NCI-H2029 treated with DMSO at 0.1 percent for 48 hours (cell line): ENCODE results near the gene LDLRAD4.
"Not testable (repeated sequence)": the region's sequence is repeated elsewhere in the genome, so short reads cannot be mapped to it uniquely, and the experiment has no call there.

Experiments used
- DNase-seq: peaks from one replicate; lab custom pipeline; 2025; lab: John Stamatoyannopoulos, UW

The LDLRAD4 gene

DNA sequence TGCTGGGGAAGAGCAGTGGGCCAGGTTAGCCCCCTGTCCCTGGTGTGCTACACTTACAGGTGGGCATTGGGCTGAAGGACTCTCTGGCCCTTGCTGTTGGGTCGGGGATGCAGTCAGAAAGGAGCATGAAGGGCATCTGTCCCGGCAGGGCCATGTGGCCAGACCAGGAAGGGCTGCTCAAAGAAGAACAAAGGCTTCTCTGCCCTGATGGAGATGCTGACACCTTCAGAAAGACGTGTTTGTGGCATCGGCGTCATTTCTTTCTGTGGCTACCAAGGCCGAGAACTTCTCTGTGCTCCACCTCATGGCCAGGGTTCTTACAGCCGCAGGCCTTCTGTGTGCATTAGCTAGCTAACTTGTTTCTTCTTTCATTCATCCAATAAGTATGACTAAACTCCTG lies 268.7 kb downstream of the LDLRAD4 start:
- no peak for DNase-seq

DNA sequence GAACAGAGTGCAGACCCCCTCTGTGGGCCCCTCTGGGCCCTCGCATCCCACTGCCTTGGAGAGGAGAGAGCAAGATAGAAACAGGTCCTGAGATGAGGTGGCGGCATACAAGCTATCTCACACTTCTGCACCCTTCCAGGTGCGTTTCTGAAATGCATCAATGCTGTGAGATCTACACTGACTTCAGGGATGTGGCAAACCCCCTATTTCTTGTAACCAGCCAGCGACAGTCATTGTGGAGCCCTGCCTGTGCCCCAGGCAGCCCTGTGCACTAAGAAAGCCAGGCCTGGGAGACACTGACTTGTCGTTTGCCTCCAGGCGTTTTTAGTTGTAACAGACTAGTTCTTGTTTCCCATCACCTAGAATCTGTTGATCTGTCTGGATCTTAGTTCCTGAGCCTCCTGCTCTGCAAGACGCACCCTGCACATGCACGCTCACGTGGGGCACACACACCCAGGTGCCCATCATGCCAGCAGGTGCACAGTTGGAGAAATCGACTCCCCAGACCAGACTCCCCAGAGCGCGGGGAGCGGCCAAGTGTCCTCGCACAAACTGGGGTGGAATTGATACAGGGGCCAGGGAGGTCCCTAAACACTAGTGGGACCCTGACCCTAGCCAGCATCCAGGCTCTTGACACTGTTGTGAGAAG lies 269.8 kb downstream of the LDLRAD4 start:
- DNase-seq: no peak

DNA sequence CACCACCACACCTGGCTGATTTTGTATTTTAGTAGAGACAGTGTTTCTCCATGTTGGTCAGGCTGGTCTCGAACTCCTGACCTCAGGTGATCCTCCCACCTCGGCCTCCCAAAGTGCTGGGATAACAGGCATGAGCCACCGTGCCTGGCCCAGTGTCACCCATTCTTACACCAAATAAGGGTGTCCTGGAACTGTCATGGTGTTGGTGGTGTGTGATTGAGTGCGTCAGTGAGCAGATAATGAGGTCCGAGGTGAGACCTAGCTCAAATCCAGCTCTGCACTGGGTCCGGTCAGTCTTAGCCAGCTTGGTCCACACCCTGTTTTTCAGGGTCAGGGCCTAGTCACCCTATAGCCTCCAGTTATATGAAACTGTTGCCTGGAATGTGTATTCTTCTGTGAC lies 270.7 kb downstream of the LDLRAD4 start:
- not testable (repeated sequence) for DNase-seq

DNA sequence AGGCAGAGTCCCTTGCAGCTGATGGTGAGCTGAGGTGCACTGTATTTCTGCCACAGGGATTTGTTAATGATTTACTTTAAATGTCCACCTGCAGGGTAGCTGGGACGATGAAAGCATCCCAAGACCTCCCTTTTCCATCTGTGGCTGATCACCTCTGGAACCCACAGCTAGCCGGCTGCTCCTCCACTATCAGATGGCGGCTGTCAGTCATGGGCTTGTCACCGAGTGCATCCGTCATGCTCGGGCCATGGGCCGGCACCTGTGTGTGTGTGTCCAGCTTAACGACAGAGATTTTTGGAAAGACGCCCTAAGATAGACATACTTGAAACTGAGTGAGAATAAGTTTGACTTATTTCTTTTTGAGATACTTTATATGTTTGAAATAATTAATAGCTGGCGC lies 272.6 kb downstream of the LDLRAD4 start:
- no peak for DNase-seq

DNA sequence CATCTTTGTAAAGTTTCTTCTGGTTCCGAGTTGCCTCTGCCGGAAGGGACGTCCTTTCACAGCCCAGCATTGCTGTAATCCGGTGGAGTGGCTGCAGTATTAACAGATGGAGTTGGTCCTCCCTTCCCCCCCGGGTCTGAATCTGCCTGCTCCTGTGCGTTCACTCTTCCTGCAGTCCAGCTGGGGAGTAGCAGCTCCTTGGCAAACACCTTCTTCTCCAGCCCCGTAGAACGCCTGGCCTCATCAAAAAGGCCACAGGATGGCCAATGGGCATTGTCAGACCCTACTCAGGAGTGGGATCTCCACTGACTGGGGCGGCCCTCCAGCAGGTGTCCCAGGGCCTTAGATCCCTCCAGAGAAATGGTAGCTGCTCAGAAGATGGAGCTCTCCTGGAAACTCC lies 273.8 kb downstream of the LDLRAD4 start:
- no peak for DNase-seq

DNA sequence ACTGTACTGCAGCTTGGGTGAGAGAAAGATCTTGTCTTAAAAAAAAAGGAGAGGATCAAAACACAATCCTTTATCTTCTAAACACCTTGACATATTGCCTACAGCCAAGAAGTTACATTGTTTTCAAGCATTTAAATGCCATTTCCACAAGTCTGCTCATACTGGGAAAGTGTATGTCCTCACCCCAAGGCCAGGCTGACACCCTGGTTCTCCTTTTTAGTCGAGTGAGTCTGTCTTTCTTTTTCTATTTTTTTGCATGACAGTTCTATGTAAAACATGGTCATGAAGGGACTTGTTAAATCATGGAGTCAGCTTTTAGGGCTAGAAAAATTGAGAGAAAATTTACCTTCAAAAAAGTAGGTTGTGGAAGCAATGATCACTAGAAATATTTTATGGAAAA lies 274.5 kb downstream of the LDLRAD4 start:
- DNase-seq: no peak

DNA sequence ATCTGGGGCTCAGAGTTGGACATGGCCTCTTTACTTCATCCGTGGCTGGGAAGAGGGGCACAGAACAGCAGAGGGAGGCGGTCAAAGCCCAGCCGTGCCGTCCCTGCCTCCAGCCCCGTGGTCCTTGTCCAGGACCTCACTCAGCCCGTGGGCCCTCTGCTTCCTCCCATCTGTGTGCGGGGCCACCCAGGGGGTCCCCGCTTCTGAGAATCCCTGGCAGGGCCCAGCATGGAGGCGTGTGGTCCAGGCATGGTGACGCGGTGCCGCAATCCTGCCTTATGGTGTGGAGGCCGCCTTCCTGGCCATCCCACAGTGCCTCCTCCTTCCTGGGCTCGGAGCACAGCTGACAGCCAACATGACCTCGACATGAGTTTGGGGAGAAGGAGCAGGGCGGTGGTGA lies 275.2 kb downstream of the LDLRAD4 start:
- no peak for DNase-seq

DNA sequence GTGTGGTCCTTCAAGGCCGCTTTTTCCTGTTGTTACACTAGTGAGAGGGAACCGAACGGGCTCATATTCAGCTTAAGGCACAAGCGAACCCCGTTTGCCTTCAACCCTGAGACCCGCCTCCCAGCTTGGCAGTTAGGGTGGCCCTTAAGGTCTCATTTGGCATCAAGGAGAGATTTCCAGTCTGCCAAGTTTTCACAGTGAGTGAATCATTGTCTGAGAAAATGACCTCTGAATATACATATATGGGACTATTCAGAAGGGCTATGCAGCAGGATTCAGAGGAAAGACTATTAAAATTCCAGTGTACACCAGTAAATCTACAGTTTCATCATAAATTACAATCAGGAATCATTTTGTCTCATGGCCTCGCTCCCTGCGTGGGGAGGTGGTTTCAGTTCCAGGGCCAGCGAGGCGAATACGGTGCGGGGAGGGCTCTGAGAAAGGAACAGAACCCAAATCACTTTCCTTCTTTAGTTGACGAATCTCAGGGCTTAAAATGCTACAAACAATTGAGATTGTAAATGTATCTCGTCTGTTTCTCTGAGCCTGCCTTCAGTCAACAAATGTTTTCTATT lies 276.4 kb downstream of the LDLRAD4 start:
- no peak for DNase-seq

DNA sequence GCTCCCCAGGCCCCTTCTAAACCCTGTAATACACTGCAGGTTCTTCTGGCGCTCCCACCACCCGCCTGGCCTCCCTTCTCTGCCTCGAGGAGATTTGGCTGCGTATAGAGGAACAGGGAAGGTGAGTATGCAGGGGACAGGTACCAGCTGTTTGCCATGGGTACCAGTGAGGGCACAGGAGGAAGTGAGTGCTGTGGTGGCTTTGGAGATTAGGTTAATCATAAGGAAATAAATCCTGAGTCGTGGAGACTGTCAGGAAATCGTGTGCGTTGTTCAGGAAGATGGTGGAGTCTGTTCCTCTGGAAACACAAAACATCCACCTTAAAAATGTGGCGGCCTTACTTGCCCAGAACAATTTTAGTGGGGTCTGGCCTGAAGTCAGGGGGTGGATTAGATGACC lies 277.4 kb downstream of the LDLRAD4 start:
- no peak for DNase-seq

DNA sequence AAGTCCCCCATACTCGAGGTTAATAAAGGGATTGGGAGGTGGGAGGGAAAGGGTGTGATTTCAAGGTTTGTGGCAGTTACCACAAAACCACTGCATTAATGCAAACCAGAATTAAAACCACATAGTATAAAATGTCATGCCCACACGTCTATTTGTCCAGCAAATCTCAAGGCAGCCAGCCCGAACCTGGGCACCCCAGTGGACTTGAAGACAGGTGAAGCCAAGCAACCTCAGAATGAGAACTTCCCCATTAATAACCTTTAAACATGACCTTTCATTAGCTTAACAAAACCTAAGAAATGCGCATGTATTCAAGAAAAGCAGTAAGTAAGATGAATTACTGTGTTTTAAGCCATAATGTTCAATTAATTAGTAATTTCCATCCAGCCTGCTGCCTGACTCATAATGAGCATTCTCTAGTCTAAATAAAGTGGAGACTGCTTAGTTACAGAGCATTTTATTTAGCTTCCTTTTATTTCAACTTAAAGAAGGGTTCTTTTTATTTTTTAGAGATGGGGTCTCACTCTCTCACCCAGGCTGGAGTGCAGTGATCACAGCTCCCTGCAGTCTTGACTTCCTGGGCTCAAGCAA lies 278.2 kb downstream of the LDLRAD4 start:
- no peak for DNase-seq

DNA sequence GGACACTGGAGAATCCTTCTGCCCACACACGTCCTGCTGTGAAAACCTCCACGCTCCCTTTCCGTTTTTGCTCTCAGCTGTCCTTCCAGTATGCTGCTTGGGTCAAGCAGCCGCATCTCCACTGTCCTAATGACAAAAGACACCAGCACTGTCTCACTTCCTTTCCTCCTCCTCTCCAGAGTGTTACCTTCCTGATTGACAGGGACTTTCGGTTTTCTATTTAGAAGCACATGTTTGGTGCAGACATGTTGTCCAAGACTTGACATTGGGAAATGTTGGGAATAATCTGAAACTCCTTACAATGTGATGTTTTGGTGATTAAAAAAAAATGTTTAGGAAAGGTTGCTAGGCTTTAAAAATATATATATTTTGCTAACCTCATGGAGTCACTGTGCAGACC lies 281.2 kb downstream of the LDLRAD4 start:
- DNase-seq: no peak

DNA sequence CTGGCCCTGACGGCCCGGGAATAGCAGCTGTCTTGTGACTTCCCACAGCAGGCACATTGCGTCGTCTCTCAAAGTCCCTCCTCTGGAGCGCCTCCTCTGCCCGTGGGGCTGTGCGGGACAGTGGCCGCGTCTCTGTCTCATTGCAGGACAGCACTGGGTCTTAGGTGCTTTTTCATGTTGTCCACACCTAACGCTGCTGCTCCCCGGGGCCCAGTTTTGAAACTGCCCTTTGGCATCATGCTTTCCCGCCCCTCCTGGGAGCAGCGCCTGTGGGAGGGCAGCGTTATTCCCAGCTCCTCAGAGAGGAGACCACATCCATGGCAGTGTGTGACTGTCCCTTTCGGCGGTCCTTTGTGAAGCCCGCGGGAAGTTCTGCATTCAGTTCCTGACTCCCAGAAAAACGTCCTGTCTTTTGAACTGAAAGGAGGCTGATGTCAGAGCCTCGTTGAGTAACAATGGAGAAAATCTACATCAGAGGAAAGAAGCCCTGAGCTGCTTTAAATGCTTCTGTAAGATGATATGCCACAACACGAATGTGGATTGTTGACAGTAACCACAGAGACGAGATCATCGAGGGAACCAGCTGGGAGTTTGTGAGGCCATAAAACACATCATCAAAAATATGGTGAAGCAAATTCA lies 281.8 kb downstream of the LDLRAD4 start:
- peak; percentile 50 for DNase-seq

DNA sequence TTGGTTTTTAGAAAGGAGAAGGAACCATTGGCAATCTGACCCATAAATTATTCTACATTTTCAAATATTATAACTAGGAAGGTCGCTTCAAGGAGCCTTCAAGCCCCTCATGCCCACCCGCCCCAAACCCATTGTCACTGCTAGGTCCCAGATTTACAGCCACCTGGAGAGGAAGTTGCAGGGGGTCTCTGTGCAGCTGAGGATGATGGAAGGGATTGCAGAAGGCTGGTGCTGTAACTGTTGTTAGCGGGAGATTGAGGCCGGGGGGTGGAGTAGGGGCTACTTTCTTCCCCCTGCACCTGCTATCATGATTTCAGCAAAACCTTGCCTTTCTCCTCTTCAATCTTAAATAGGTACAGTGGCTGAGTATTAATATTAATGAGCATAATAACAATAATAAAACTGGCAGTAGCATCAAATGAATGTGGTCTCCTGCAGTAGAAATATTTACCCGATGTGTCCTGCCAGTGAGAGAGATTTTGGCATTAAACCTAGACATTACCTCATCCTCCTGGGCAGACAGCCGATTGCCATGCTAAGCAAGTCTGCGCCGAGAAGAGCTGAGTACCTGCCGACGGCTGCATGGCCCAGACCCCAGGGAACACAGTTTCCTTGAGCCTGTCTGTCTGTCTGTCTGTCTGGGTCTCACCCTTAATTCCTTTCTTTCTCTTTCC lies 282.4 kb downstream of the LDLRAD4 start:
- DNase-seq: peak; percentile 73

DNA sequence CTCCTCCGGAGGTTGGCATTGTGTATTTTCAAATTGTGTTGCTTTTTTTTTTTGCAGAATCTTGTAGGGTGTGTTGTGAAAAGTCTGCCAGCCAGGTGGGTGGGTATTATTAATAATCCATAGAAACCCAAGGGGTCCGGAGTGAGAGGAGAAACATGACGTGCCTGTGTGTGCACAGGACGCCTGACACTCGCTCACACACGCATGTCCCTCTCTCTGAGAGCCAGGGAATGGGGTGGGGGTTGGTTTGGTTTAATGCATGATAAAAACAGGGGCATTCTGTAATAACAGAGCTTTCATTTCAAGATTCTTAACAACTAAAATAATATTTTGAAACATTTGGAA lies 283.0 kb downstream of the LDLRAD4 start:
- no peak for DNase-seq

DNA sequence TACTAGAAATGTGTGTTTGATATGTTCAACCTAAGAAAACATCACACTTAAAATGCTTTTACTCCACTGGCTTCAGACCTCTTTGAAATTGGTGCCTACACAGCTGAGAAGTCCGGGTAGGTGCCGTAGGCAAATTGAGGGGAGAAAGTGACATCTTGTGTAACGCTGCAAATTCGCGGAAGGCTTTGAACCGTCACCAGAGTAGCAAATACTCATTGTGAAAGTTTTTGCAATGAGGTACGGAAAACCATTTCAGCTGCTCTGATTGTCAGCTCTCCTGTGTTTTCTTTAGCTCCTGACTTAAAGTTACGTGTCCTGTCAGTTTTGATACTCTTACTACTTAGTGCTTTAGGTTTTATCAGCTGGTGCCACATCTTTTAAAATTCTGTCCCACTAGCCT lies 283.3 kb downstream of the LDLRAD4 start:
- no peak for DNase-seq

DNA sequence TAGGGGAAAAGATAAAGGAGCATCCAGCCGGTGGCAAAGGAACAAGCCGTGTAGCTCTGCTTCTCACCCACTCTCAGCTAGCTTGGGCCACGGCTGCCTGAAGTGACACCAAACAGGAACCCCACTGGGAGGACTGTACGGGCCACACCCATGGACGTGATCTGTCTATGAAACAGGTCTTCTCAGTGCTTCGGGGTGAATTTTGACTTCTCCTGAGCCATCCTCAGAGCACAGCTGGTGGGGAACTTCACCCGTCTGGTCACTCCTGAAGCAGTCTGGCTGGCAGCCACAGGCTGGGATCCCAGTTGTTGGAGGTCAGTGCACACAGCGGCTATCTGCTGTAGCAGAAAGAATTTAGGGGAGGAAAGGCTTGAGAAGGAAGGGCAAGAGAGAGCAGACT lies 284.0 kb downstream of the LDLRAD4 start:
- DNase-seq: no peak

DNA sequence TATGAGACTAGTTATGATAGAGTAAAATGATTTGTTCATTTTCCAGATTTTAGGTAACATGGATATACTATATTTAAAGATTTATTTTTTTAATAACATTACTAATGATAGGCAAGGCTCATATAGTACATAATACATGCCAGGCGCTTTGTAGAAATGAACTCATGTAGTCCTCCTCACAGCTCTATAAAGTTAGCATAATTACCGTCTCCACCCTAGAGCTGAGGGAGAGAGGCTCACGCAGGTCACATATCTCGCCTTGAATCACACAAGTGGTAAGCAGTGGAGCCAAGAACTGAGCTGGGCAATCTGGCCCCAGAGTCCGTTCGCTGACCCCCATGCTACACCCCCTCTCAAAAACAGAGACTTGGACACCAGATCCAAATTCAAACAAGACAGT lies 285.3 kb downstream of the LDLRAD4 start:
- no peak for DNase-seq

DNA sequence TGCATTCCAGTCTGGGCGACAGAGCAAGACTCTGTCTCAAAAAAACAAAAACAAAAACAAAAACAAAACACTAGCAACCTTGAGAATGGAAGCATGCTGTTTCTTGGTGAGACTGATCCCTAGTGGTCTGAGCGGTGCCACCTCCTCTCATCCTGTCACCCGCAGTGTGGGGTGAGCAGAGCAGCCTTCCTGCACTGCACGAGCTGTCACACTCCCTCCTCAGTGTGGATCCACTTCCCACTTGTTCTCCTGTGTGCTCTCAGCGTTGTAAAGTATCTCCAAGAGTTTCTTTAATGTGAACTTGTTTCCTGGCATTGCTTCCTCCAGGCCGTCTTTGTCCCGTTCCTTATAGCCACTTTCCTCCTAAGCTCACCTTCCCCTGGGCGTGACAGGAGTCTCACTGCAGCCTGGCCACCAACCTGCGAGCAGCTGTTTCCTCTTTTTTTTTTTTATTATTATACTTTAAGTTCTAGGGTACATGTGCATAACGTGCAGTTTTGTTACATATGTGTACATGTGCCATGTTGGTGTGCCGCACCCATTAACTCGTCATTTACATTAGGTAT lies 287.3 kb downstream of the LDLRAD4 start:
- no peak for DNase-seq

DNA sequence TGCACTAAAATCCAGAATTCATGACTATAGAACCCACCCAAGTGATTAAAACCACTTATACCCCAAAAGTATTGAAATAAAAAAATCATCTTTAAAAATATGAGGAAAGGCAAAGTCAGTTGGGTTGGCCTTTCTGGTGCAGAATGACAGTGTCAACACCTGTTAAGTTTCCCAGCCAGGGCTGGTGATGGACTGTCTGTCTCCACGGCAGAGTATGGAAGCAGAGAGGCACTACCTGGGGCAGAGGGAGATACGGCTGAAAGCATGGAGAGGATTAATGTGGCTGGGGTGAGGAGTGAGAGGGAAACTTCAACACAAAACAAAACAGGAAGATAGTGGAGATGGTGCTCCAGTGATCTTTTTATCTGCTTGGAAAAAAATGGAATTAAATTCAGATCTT lies 292.0 kb downstream of the LDLRAD4 start:
- DNase-seq: no peak

DNA sequence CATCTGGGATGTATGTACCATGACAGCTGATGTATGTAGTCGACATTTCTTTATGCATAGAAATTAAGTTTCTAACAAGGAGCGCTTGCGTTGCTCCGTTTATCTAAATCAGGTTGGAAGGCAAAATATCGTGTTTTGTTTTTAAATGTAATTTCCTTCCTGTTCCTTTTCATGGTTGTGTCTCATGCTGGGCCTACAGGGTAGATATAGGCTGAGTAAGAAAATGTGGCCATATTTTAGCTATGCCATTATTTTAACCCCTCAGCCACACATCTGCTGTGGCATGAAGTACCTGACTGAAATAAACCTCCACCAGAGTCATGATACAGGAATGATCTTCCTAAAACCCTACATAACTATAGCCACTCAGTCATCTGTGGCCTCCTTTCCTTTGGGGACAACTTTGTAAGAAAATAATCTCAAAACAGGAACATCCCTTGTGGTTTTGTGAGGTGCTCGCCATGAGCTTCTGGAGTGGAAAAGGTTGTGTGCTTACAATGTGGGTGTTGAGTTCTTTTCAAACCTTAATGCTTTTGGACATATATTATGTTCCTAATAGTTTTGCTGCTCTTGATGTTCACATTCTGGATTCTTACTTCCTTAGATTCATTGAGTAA lies 293.5 kb downstream of the LDLRAD4 start:
- no peak for DNase-seq

DNA sequence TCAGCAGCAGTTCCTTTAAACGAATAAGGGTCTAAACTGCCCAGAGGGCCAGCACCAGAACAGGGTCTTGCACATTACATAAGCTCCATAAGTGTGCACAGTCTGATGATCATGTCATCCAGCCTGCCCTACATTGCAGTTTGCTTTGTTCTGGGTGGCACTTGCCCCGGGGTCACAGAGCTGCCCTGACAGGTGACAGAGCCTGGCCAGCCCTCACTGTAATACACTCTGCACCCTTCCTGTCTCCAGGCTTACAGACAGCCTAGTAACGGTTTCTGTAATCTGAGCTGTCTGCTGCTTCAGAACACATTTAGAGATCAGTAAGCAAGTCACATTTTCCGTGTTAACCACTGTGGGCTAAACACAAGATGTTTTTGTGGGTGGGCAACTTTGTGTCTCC lies 294.5 kb downstream of the LDLRAD4 start:
- DNase-seq: peak; percentile 42

DNA sequence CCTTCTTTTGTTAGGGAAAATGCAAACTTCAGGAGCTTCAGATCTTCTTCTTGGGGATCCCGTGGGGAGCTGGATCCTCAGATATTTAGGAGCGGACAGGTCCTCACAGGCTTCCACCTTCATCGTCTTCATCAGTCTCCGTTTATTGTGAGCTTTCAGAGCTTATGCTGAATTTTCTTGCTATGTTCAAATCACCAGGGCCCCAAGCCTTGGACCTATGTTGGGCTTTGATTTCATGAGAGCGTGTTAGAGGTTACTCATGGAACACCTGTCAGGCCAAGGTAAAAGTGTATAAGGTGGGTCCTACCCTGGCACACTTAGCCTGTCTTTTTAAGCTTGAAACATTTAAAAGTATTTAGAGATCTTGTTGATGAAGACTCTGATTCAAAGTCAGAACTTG lies 294.9 kb downstream of the LDLRAD4 start:
- no peak for DNase-seq
